ENCODE measurements around the gene FOSL1. TPM values are rescaled to one million over a fixed set of nuclear protein-coding genes. Genes with fewer than 3 reads are reported as not detected.

The FOSL1 gene
- total RNA-seq, 1 experiment from 2014 or later, result 186 TPM

DNA sequence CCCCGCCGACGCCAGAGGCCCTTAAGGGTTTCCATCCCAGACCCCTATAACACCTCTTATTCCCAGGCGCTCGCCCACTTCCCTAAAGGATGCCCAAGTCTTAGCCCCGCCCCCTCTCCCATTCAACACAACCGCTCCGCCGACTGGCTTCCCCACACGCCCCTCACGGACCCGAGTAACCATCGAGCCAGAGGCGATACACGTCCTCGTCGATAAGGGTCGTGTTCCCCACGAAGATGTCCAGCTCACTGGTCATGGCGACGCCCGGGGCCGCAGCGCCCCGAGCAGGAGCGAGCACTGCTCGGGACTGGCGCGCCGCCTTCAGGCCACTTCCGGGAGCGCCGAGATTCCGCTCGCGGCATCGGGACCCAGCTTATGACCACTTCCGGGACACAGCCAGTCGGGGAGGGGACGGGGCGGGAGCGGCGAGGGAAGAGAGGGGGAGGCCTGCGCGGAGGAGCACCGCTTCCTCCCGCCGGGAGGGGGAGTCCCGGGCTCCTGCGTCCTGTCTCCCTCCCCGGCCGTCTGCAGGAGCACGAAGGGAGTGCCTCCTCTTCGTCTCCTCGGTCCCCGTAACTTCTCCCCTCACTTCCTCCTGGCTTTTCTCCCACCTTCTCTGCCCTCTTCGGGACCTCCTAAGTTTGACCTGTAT, 11.9 kb downstream of the FOSL1 start, which contains the start of gene FIBP:
TSS of gene FIBP (minus strand) at position 309 of the 652 bp plus-strand sequence. CDS start at position 256, 53 bp downstream.
- TF ChIP-seq SIN3A (IDR thresholded peaks at IDR 0.05; ENCODE audit: borderline replicate concordance, insufficient read depth, low read depth, low read length), result peak; percentile 90; the same call in 1 of the 2 replicates
- TF ChIP-seq REST (IDR thresholded peaks at IDR 0.05; ENCODE audit: insufficient read depth in 1 of 2, low read depth in 2 of 2, low read length in 1 of 2), result 0 out of 4 replicates have a peak, but pooled peaks of 1 of the 2 experiments have one; percentile 58
- peak; percentile 96 for TF ChIP-seq POLR2AphosphoS5 (IDR thresholded peaks at IDR 0.05; ENCODE audit: low read depth, low read length)
- peak; percentile 99 for TF ChIP-seq CTCF (IDR thresholded peaks at IDR 0.05)
- no peak for TF ChIP-seq TCF7L2 (IDR thresholded peaks at IDR 0.05; ENCODE audit: low read depth, low read length)
- in situ Hi-C loops (cut with HindIII; ENCODE audit: low pct_unique_long_range_greater_than_20kb, low sequenced_read_pairs) (no loop called here), intact Hi-C loops (cut with micrococcal nuclease; ENCODE audit: unreplicated experiment) (loop anchor here (2.0 kb wide), 1 partner anchor 101 kb away; no protein-coding TSS in a partner anchor)
- no peaks in the 10 kb centered on the region for H3K9me3 ChIP-seq (ENCODE audit: control insufficient read depth, insufficient read depth, low read depth, low read length)
- no peaks in the 10 kb centered on the region for H3K27me3 ChIP-seq (ENCODE audit: control insufficient read depth, insufficient read depth, low read length)
- H3K36me3 ChIP-seq (ENCODE audit: control insufficient read depth, insufficient read depth, low read length), result peaks cover 4% of the 10 kb centered on the region; the same call in 1 of the 2 replicates
- peak within 1 kb of the TSS; percentile 88 to 93 for H3K4me3 ChIP-seq (ENCODE audit: low read depth in 2 of 2, low read length in 2 of 2)
- POLR2A ChIA-PET, result interaction anchor here (0.6 to 2.0 kb wide), 7 partner anchors 10 to 275 kb away, joined by 3 to 13 read pairs (median 4); partner anchors contain the start of genes FOSL1 and MUS81
- peak within 1 kb of the TSS; percentile 98 for H3K27ac ChIP-seq (ENCODE audit: low read length)
- DNase-seq (ENCODE audit: low read depth, low spot score), result no peak
- peaks cover 51% of the 10 kb centered on the region for H3K4me1 ChIP-seq (ENCODE audit: control insufficient read depth, insufficient read depth, low read length)
- CTCF ChIA-PET, result interaction anchor here (0.5 to 2.4 kb wide), 22 partner anchors 12 to 234 kb away, joined by 3 to 24 read pairs (median 6); partner anchors contain the start of genes FOSL1 and MUS81
- BruUV-seq (replicated peaks), result no TSS peak
- ATAC-seq, result peak; percentile 62

DNA sequence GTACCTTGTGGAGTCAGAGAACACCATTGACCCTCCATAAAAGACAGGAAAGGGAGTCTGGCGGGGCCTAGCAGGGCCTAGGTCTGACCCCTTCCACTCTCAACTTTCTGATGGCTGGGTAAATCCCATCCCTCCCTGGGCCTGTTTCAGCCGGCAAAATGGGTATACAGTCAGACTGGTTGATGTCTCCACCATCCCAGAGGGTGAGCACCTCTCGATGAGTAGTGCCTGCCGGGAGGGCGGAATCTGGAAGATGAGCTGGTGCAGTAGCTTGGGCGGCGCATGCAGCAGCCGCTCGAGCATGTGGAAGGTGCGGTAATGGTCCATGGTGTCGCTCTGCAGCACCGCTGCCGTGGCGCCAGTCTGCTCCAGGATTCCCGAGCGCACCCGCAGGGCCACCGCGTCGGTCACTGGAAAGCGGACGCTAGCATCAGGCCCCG, 12.4 kb downstream of the FOSL1 start:
- POLR2A ChIA-PET, result interaction anchor here (0.6 to 2.0 kb wide), 8 partner anchors 11 to 274 kb away, joined by 3 to 13 read pairs (median 5); partner anchors contain the start of genes FOSL1 and MUS81
- CTCF ChIA-PET, result interaction anchor here (0.5 to 2.4 kb wide), 23 partner anchors 13 to 233 kb away, joined by 3 to 24 read pairs (median 6); partner anchors contain the start of genes FOSL1 and MUS81
- no peak for ATAC-seq
- intact Hi-C loops (cut with micrococcal nuclease; ENCODE audit: unreplicated experiment) (loop anchor here (2.0 kb wide), 1 partner anchor 101 kb away; no protein-coding TSS in a partner anchor), in situ Hi-C loops (cut with HindIII; ENCODE audit: low pct_unique_long_range_greater_than_20kb, low sequenced_read_pairs) (no loop called here)
- no peak for DNase-seq (ENCODE audit: low read depth, low spot score)
- H3K9me3 ChIP-seq (ENCODE audit: control insufficient read depth, insufficient read depth, low read depth, low read length), result no peaks in the 10 kb centered on the region
- TSS peak; percentile 42 for BruUV-seq (replicated peaks)
- H3K4me3 ChIP-seq (ENCODE audit: low read depth in 2 of 2, low read length in 2 of 2), result peak overlapping the region; percentile 88 to 93
- peaks cover 4% of the 10 kb centered on the region; the same call in 1 of the 2 replicates for H3K36me3 ChIP-seq (ENCODE audit: control insufficient read depth, insufficient read depth, low read length)
- H3K27me3 ChIP-seq (ENCODE audit: control insufficient read depth, insufficient read depth, low read length), result no peaks in the 10 kb centered on the region
- H3K27ac ChIP-seq (ENCODE audit: low read length), result peak overlapping the region; percentile 98
- TF ChIP-seq REST (IDR thresholded peaks at IDR 0.05; ENCODE audit: insufficient read depth in 1 of 2, low read depth in 2 of 2, low read length in 1 of 2), result no peak
- no peak for TF ChIP-seq TCF7L2 (IDR thresholded peaks at IDR 0.05; ENCODE audit: low read depth, low read length)
- TF ChIP-seq SIN3A (IDR thresholded peaks at IDR 0.05; ENCODE audit: borderline replicate concordance, insufficient read depth, low read depth, low read length), result no peak
- no peak for TF ChIP-seq POLR2AphosphoS5 (IDR thresholded peaks at IDR 0.05; ENCODE audit: low read depth, low read length)
- no peak for TF ChIP-seq CTCF (IDR thresholded peaks at IDR 0.05)
- H3K4me1 ChIP-seq (ENCODE audit: control insufficient read depth, insufficient read depth, low read length), result peaks cover 47% of the 10 kb centered on the region
